Peyer's patch (tissue), 4 donors: Measurements from ENCODE around the gene TMCC1.
A peak's percentile ranks its signal among the peaks of the same experiment; 100 is the strongest.

Experiments used
- CTCF ChIP-seq, 6 experiments: fragments of 450-650 bp in 4 of 6; fragments of 200-600 bp in 2 of 6; sonication (generic) in 1 of 6; IDR thresholded peaks; one replicate each; pipeline ENCODE4 v1.5.1; 2017 to 2019; ENCODE audit warnings: antibody characterized with exemption in 6 of 6, mild to moderate bottlenecking in 3 of 6, moderate library complexity in 1 of 6
- POLR2A ChIP-seq, 2 donors: fragments of 450-650 bp; IDR thresholded peaks; one replicate each; pipeline ENCODE4 v1.5.1; 2017; ENCODE audit warnings: antibody characterized with exemption in 2 of 2, mild to moderate bottlenecking in 2 of 2, moderate library complexity in 2 of 2

- TF ChIP-seq POLR2A (IDR thresholded peaks at IDR 0.05) (peak in 1 of 2 donors; percentile 28), CTCF (IDR thresholded peaks at IDR 0.05) (no peak)
These were observed at the start of gene TMCC1 for GRCh38 chr3:129893581-129894070.
